WTC11 (cell line): ENCODE measurements around the gene SLC7A8. TPM values are rescaled to one million over a fixed set of nuclear protein-coding genes. Genes with fewer than 3 reads are reported as not detected.

Experiments
- ATAC-seq: fragments of 200-7000 bp; cut with Tn5 transposase; 2 replicates; pipeline ENCODE4 v1.10.0; 2021; ENCODE audit warnings: mild to moderate bottlenecking, moderate library complexity
- CTCF ChIA-PET: fragments of 300-600 bp; sonication (Branson Sonifier 250); formaldehyde crosslinking; loops from one replicate; lab custom pipeline; 2021; ENCODE audit warnings: antibody characterized with exemption; lab: Charles Lee
- POLR2A ChIA-PET: fragments of 350-600 bp; sonication (Branson Sonifier 250); formaldehyde crosslinking; loops from one replicate; lab custom pipeline; 2021; ENCODE audit warnings: antibody characterized with exemption; lab: Charles Lee
- DNase-seq: peaks from one replicate; pipeline ENCODE4 v3.0.0; 2021; ENCODE audit warnings: low spot score
- H3K27ac Mint-ChIP-seq: 2 replicates; pipeline ENCODE4 v1.8.0; 2021; ENCODE audit warnings: mixed read lengths
- H3K27me3 Mint-ChIP-seq: 2 replicates; pipeline ENCODE4 v1.8.0; 2021; ENCODE audit warnings: low read depth, mild to moderate bottlenecking, moderate library complexity, mixed read lengths
- H3K36me3 Mint-ChIP-seq: 2 replicates; pipeline ENCODE4 v1.8.0; 2021; ENCODE audit warnings: mixed read lengths
- H3K4me1 Mint-ChIP-seq: 2 replicates; pipeline ENCODE4 v1.8.0; 2022; ENCODE audit warnings: mixed read lengths
- H3K4me3 Mint-ChIP-seq: 2 replicates; pipeline ENCODE4 v1.8.0; 2021; ENCODE audit warnings: mild to moderate bottlenecking, moderate library complexity, mixed read lengths
- H3K9me3 Mint-ChIP-seq: 2 replicates; pipeline ENCODE4 v1.8.0; 2021; ENCODE audit warnings: mixed read lengths
- AFF4 ChIP-seq: sonication (generic); formaldehyde crosslinking; IDR thresholded peaks from 2 replicates; pipeline ENCODE4 v1.8.1; 2023; ENCODE audit warnings: mild to moderate bottlenecking, missing genetic modification reagents, borderline replicate concordance
- CDX4 ChIP-seq: fragments of 250-450 bp; sonication (Bioruptor Pico); IDR thresholded peaks from 2 replicates; pipeline ENCODE4 v1.9.0; 2021; ENCODE audit warnings: moderate library complexity, mild to moderate bottlenecking, inconsistent platforms, borderline replicate concordance
- E2F1 ChIP-seq: sonication (generic); formaldehyde crosslinking; IDR thresholded peaks from 2 replicates; pipeline ENCODE4 v1.8.0; 2022; ENCODE audit warnings: mild to moderate bottlenecking, missing genetic modification reagents
- FOXJ3 ChIP-seq: sonication (generic); formaldehyde crosslinking; IDR thresholded peaks from 2 replicates; pipeline ENCODE4 v1.9.0; 2021; ENCODE audit warnings: missing genetic modification reagents, mild to moderate bottlenecking, borderline replicate concordance
- FOXP1 ChIP-seq: sonication (generic); formaldehyde crosslinking; IDR thresholded peaks from 2 replicates; pipeline ENCODE4 v1.8.0; 2022; ENCODE audit warnings: missing genetic modification reagents, mild to moderate bottlenecking, moderate library complexity, borderline replicate concordance
- GABPB1 ChIP-seq: sonication (generic); formaldehyde crosslinking; IDR thresholded peaks from 2 replicates; pipeline ENCODE4 v1.8.1; 2023; ENCODE audit warnings: mild to moderate bottlenecking, missing genetic modification reagents
- GTF2I ChIP-seq: fragments of 250-450 bp; sonication (Bioruptor Pico); conservative IDR thresholded peaks from 2 replicates; pipeline ENCODE4 v1.4.0; 2021; ENCODE audit warnings: mild to moderate bottlenecking
- HMGA2 ChIP-seq: fragments of 250-450 bp; sonication (Bioruptor Pico); IDR thresholded peaks from 2 replicates; pipeline ENCODE4 v1.4.0; 2021; ENCODE audit warnings: mild to moderate bottlenecking, moderate library complexity
- IRF1 ChIP-seq: sonication (generic); formaldehyde crosslinking; IDR thresholded peaks from 2 replicates; pipeline ENCODE4 v1.8.0; 2023; ENCODE audit warnings: missing genetic modification reagents
- JAZF1 ChIP-seq: fragments of 250-450 bp; sonication (Bioruptor Pico); IDR thresholded peaks from 2 replicates; pipeline ENCODE4 v1.9.0; 2021; ENCODE audit warnings: moderate library complexity, mild to moderate bottlenecking, inconsistent platforms
- JUN ChIP-seq: sonication (generic); formaldehyde crosslinking; IDR thresholded peaks from 2 replicates; pipeline ENCODE4 v1.8.0; 2023; ENCODE audit warnings: mild to moderate bottlenecking, missing genetic modification reagents
- MAX ChIP-seq: sonication (generic); formaldehyde crosslinking; IDR thresholded peaks from 2 replicates; pipeline ENCODE4 v1.8.0; 2022; ENCODE audit warnings: mild to moderate bottlenecking, missing genetic modification reagents
- MXD4 ChIP-seq: fragments of 250-450 bp; sonication (Bioruptor Pico); IDR thresholded peaks from 2 replicates; pipeline ENCODE4 v1.8.0; 2021; ENCODE audit warnings: mild to moderate bottlenecking, moderate library complexity, borderline replicate concordance
- MYBL2 ChIP-seq: sonication (generic); formaldehyde crosslinking; IDR thresholded peaks from 2 replicates; pipeline ENCODE4 v1.8.1; 2023; ENCODE audit warnings: mild to moderate bottlenecking, moderate library complexity, missing genetic modification reagents
- PREB ChIP-seq: sonication (generic); formaldehyde crosslinking; IDR thresholded peaks from 2 replicates; pipeline ENCODE4 v1.8.1; 2022; ENCODE audit warnings: mild to moderate bottlenecking, missing genetic modification reagents, moderate library complexity, borderline replicate concordance
- PRRX2 ChIP-seq: fragments of 250-450 bp; sonication (Bioruptor Pico); IDR thresholded peaks from 2 replicates; pipeline ENCODE4 v1.8.0; 2021; ENCODE audit warnings: mild to moderate bottlenecking
- RORB ChIP-seq: fragments of 250-450 bp; sonication (Bioruptor Pico); IDR thresholded peaks from 2 replicates; pipeline ENCODE4 v1.9.0; 2021; ENCODE audit warnings: mild to moderate bottlenecking
- SP1 ChIP-seq: sonication (generic); formaldehyde crosslinking; conservative IDR thresholded peaks from 2 replicates; pipeline ENCODE4 v1.8.1; 2022; ENCODE audit warnings: missing genetic modification reagents
- ZNF396 ChIP-seq: fragments of 250-450 bp; sonication (Bioruptor Pico); IDR thresholded peaks from 2 replicates; pipeline ENCODE4 v1.8.0; 2021; ENCODE audit warnings: mild to moderate bottlenecking, moderate library complexity, borderline replicate concordance
- ZNF423 ChIP-seq: fragments of 250-450 bp; sonication (Bioruptor Pico); IDR thresholded peaks from 2 replicates; pipeline ENCODE4 v2.1.2; 2022; ENCODE audit warnings: mild to moderate bottlenecking, moderate library complexity
- ZNF532 ChIP-seq: fragments of 250-450 bp; sonication (Bioruptor Pico); IDR thresholded peaks from 2 replicates; pipeline ENCODE4 v1.9.0; 2021; ENCODE audit warnings: mild to moderate bottlenecking, borderline replicate concordance
- total RNA-seq: library from RNA; stranded (reverse); gene quantifications from 3 replicates; pipeline ENCODE4 v1.2.3, GENCODE V29; 2021

SLC7A8 gene
- total RNA-seq, 1 experiment from 2014 or later: 207 TPM

GRCh38 chr14:23095196-23096108, 88.0 kb downstream of the SLC7A8 start, which contains the start of gene C14orf119:
Gene C14orf119, plus strand, starts transcription at chr14:23095505. Its CDS starts 2,154 bp downstream, at chr14:23097659.
- H3K4me3 Mint-ChIP-seq: no peak within 1 kb of the TSS
- peaks cover 45% of the 10 kb centered on the region for H3K36me3 Mint-ChIP-seq
- no peak within 1 kb of the TSS for H3K27ac Mint-ChIP-seq
- ATAC-seq (peak; percentile 91), DNase-seq (peak; percentile 100)
- TF ChIP-seq E2F1 (no peak), FOXJ3 (CRISPR knock-in tag) (no peak), RORB (CRISPR knock-in tag) (no peak), SP1 (peak; percentile 79), PREB (CRISPR knock-in tag) (no peak; the same call in 1 of the 2 replicates), CDX4 (CRISPR knock-in tag) (no peak), MAX (CRISPR knock-in tag) (no peak), AFF4 (no peak), GTF2I (CRISPR knock-in tag) (no peak), GABPB1 (peak; percentile 68), ZNF423 (CRISPR knock-in tag) (no peak), FOXP1 (CRISPR knock-in tag) (0 out of 2 replicates have a peak, but pooled peaks have one; percentile 22), PRRX2 (no peak), JUN (CRISPR knock-in tag) (no peak), MXD4 (CRISPR knock-in tag) (no peak), HMGA2 (CRISPR knock-in tag) (no peak), IRF1 (CRISPR knock-in tag) (no peak), ZNF396 (CRISPR knock-in tag) (no peak), ZNF532 (no peak), MYBL2 (CRISPR knock-in tag) (no peak), JAZF1 (CRISPR knock-in tag) (no peak)
- POLR2A ChIA-PET: interaction anchor here (0.7 to 2.7 kb wide), 26 partner anchors 11 to 226 kb away, joined by 3 to 24 read pairs (median 5); partner anchors contain the start of genes BCL2L2, CDH24, PABPN1 and RBM23
- CTCF ChIA-PET: interaction anchor here (0.7 to 3.3 kb wide), 37 partner anchors 8 to 525 kb away, joined by 3 to 105 read pairs (median 4); partner anchors contain the start of genes AJUBA, CDH24, CEBPE and CIROP
- no peaks in the 10 kb centered on the region for H3K9me3 Mint-ChIP-seq
- peaks cover 37% of the 10 kb centered on the region for H3K4me1 Mint-ChIP-seq
- no peaks in the 10 kb centered on the region; the same call in 1 of the 2 replicates for H3K27me3 Mint-ChIP-seq
